ENCODE measurements around the gene RSPO3.

GRCh38 chr6:127147534-127147933 lies 29.1 kb downstream of the RSPO3 start:
- no peak for TF ChIP-seq ZFP3 (CRISPR knock-in tag; IDR thresholded peaks at IDR 0.05)
- no peak for TF ChIP-seq GLIS3 (CRISPR knock-in tag; IDR thresholded peaks at IDR 0.05)

Data from SK-N-SH treated with all-trans-retinoic acid at 6 μM for 48 hours (cell line).